ENCODE measurements around the gene RAPGEF2. TPM values are rescaled to one million over a fixed set of nuclear protein-coding genes. Genes with fewer than 3 reads are reported as not detected.

Gene RAPGEF2
- total and polyA plus RNA-seq, 2 of the 8 experiments (the other 6 are each of a cell fraction or from before 2014, with no cell fraction given) = 24.4 to 48.6 TPM

DNA sequence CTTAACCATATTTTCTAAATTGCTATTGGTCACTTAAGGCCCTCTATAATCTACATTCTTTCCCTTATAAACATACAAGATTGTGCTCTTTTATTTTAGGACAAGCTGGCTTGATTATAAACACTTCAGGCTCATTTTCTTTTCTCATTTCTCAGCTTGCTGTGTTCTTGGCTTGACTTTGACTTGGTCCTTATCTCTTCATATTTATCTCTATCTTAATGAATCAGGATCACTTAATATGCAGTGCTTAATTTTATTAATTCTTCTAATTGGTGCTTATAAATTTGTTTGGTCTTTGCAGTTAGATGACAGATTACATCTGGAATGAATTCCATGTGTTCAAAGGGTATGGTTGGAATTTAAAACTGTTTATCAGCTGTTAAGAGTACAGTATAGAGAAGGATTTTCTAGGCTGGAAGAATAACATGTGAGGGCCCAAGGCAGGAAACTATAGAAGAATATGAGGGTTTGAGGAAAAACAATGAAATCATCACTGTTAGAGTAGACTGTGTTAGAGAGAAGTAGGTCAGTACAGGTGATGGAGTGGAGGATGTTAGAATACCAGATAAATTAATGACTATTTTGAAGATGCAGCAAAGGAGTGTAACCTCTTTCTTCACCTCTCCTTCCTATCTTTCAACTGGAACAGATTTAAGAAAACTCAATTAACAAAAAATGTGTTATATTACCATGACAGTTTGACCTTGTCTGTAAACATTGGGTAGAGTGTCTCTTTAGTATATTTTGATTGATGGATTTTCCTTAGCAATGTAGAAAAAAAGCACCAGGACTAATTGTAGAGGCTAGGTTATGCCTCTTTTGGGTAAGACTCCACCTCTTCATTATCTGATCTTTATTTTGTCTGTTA lies 169.6 kb downstream of the RAPGEF2 start (continued):
- TF ChIP-seq, protein P1, sequence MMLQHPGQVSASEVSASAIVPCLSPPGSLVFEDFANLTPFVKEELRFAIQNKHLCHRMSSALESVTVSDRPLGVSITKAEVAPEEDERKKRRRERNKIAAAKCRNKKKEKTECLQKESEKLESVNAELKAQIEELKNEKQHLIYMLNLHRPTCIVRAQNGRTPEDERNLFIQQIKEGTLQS (IDR thresholded peaks at IDR 0.05; ENCODE audit: insufficient read depth, low read depth, low read length) = no peak

All from H1 (cell line).